ENCODE measurements around the gene APOBEC3B.

APOBEC3B gene

GRCh38 chr22:38940811-38941384 lies 41.2 kb upstream of the APOBEC3B start:
- H2BK120ac ChIP-seq (ENCODE audit: low read depth, low read length) = no peak overlapping the region
- WGBS, 2 donors (ENCODE audit: extremely low coverage in 2 of 2, insufficient read length in 2 of 2, insufficient replicate concordance in 1 of 2) = no CpG with 5 or more reads among the region's 6 CpGs

GRCh38 chr22:38941488-38941987 lies 40.6 kb upstream of the APOBEC3B start:
- Histone ChIP-seq H3K18ac (ENCODE audit: low read length) (no peak overlapping the region), H3K36me3 (replicated peaks in 1 of 2; ENCODE audit: control insufficient read depth in 2 of 2, insufficient read depth in 2 of 2, low read length in 2 of 2) (no peaks in the 10 kb centered on the region), H2AK5ac (ENCODE audit: low read depth, low read length) (no peak overlapping the region), H2BK120ac (ENCODE audit: low read depth, low read length) (no peak overlapping the region), H3K4me1 (ENCODE audit: control insufficient read depth in 2 of 2, insufficient read depth in 1 of 2, low read depth in 1 of 2, low read length in 2 of 2) (peaks cover 0 to 6% of the 10 kb centered on the region in 2 donors), H3K4ac (ENCODE audit: low read length) (no peak overlapping the region), H2BK12ac (ENCODE audit: low read length) (no peak overlapping the region), H3K4me2 (ENCODE audit: insufficient read depth, low read length, poor library complexity, severe bottlenecking) (no peak overlapping the region), H3K9me3 (replicated peaks in 1 of 2; ENCODE audit: control insufficient read depth in 2 of 2, insufficient read depth in 1 of 2, low read depth in 1 of 2, low read length in 2 of 2) (peaks cover 0 to 3% of the 10 kb centered on the region in 2 donors), H3K79me1 (ENCODE audit: low read depth, low read length) (peaks cover 2% of the 10 kb centered on the region), H3K27me3 (ENCODE audit: control insufficient read depth in 3 of 3, insufficient read depth in 3 of 3, low read depth in 1 of 3, low read length in 3 of 3) (peaks cover 0 to 29% (median 0%) of the 10 kb centered on the region in 3 experiments), H3K14ac (ENCODE audit: low read length) (no peak overlapping the region), H4K91ac (ENCODE audit: low read depth, low read length, poor library complexity) (no peak overlapping the region), H2BK5ac (ENCODE audit: low read length) (no peak overlapping the region), H3K4me3 (ENCODE audit: low read length in 2 of 2) (no peak overlapping the region), H4K8ac (ENCODE audit: low read depth, low read length) (no peak overlapping the region), H2AFZ (ENCODE audit: low read length) (no peak overlapping the region), H3K9ac (ENCODE audit: low read depth, low read length, poor library complexity) (no peak overlapping the region), H3K27ac (replicated peaks; ENCODE audit: low read length) (no peak overlapping the region), H2BK15ac (ENCODE audit: low read length) (no peak overlapping the region), H3K23ac (ENCODE audit: low read depth, low read length, poor library complexity) (no peak overlapping the region)
- WGBS, 2 donors (ENCODE audit: extremely low coverage in 2 of 2, insufficient read length in 2 of 2, insufficient replicate concordance in 1 of 2) = no CpG with 5 or more reads among the region's 13 CpGs
- no peak for DNase-seq (ENCODE audit: low spot score)

More at GRCh38 chr22:38940811-38941384, 41.2 kb upstream of the APOBEC3B start:
- Histone ChIP-seq H3K9me3 (replicated peaks in 1 of 2; ENCODE audit: control insufficient read depth in 2 of 2, insufficient read depth in 1 of 2, low read depth in 1 of 2, low read length in 2 of 2) (peaks cover 0 to 3% of the 10 kb centered on the region in 2 donors), H4K91ac (ENCODE audit: low read depth, low read length, poor library complexity) (no peak overlapping the region), H3K79me1 (ENCODE audit: low read depth, low read length) (peaks cover 2% of the 10 kb centered on the region), H3K9ac (ENCODE audit: low read depth, low read length, poor library complexity) (no peak overlapping the region), H3K4me2 (ENCODE audit: insufficient read depth, low read length, poor library complexity, severe bottlenecking) (no peak overlapping the region), H2BK5ac (ENCODE audit: low read length) (no peak overlapping the region), H4K8ac (ENCODE audit: low read depth, low read length) (no peak overlapping the region), H2AFZ (ENCODE audit: low read length) (no peak overlapping the region), H3K27ac (replicated peaks; ENCODE audit: low read length) (no peak overlapping the region), H3K27me3 (ENCODE audit: control insufficient read depth in 3 of 3, insufficient read depth in 3 of 3, low read depth in 1 of 3, low read length in 3 of 3) (peaks cover 0 to 30% (median 0%) of the 10 kb centered on the region in 3 experiments), H3K4me3 (ENCODE audit: low read length in 2 of 2) (no peak overlapping the region), H3K23ac (ENCODE audit: low read depth, low read length, poor library complexity) (no peak overlapping the region), H3K4me1 (ENCODE audit: control insufficient read depth in 2 of 2, insufficient read depth in 1 of 2, low read depth in 1 of 2, low read length in 2 of 2) (peaks cover 0 to 5% of the 10 kb centered on the region in 2 donors), H3K4ac (ENCODE audit: low read length) (no peak overlapping the region), H2BK12ac (ENCODE audit: low read length) (no peak overlapping the region), H3K14ac (ENCODE audit: low read length) (no peak overlapping the region), H3K18ac (ENCODE audit: low read length) (no peak overlapping the region), H2AK5ac (ENCODE audit: low read depth, low read length) (no peak overlapping the region), H3K36me3 (replicated peaks in 1 of 2; ENCODE audit: control insufficient read depth in 2 of 2, insufficient read depth in 2 of 2, low read length in 2 of 2) (no peaks in the 10 kb centered on the region), H2BK15ac (ENCODE audit: low read length) (no peak overlapping the region)
- no peak for DNase-seq (ENCODE audit: low spot score)

GRCh38 chr22:38942702-38943101 lies 39.4 kb upstream of the APOBEC3B start:
- Histone ChIP-seq H4K91ac (ENCODE audit: low read depth, low read length, poor library complexity) (no peak overlapping the region), H2BK5ac (ENCODE audit: low read length) (no peak overlapping the region), H3K4me1 (ENCODE audit: control insufficient read depth in 2 of 2, insufficient read depth in 1 of 2, low read depth in 1 of 2, low read length in 2 of 2) (peaks cover 0 to 12% of the 10 kb centered on the region in 2 donors), H3K23ac (ENCODE audit: low read depth, low read length, poor library complexity) (no peak overlapping the region), H3K27me3 (ENCODE audit: control insufficient read depth in 3 of 3, insufficient read depth in 3 of 3, low read depth in 1 of 3, low read length in 3 of 3) (peaks cover 0 to 36% (median 0%) of the 10 kb centered on the region in 3 experiments), H3K4me3 (ENCODE audit: low read length in 2 of 2) (no peak overlapping the region), H4K8ac (ENCODE audit: low read depth, low read length) (no peak overlapping the region), H2BK15ac (ENCODE audit: low read length) (no peak overlapping the region), H3K9me3 (replicated peaks in 1 of 2; ENCODE audit: control insufficient read depth in 2 of 2, insufficient read depth in 1 of 2, low read depth in 1 of 2, low read length in 2 of 2) (peaks cover 0 to under 1% of the 10 kb centered on the region in 2 donors), H3K14ac (ENCODE audit: low read length) (no peak overlapping the region), H3K18ac (ENCODE audit: low read length) (no peak overlapping the region), H2AFZ (ENCODE audit: low read length) (no peak overlapping the region), H3K79me1 (ENCODE audit: low read depth, low read length) (no peaks in the 10 kb centered on the region), H2AK5ac (ENCODE audit: low read depth, low read length) (no peak overlapping the region), H2BK12ac (ENCODE audit: low read length) (no peak overlapping the region), H2BK120ac (ENCODE audit: low read depth, low read length) (no peak overlapping the region), H3K4me2 (ENCODE audit: insufficient read depth, low read length, poor library complexity, severe bottlenecking) (no peak overlapping the region), H3K36me3 (replicated peaks in 1 of 2; ENCODE audit: control insufficient read depth in 2 of 2, insufficient read depth in 2 of 2, low read length in 2 of 2) (no peaks in the 10 kb centered on the region), H3K9ac (ENCODE audit: low read depth, low read length, poor library complexity) (no peak overlapping the region), H3K4ac (ENCODE audit: low read length) (no peak overlapping the region), H3K27ac (replicated peaks; ENCODE audit: low read length) (no peak overlapping the region)
- no CpG with 5 or more reads among the region's 5 CpGs for WGBS, 2 donors (ENCODE audit: extremely low coverage in 2 of 2, insufficient read length in 2 of 2, insufficient replicate concordance in 1 of 2)
- DNase-seq (ENCODE audit: low spot score) = no peak

- Histone ChIP-seq H3K9ac (ENCODE audit: low read depth, low read length, poor library complexity) (no peak overlapping the region), H2AFZ (ENCODE audit: low read length) (no peak overlapping the region), H3K27me3 (ENCODE audit: control insufficient read depth in 3 of 3, insufficient read depth in 3 of 3, low read depth in 1 of 3, low read length in 3 of 3) (peaks cover 0 to 39% (median 0%) of the 10 kb centered on the region in 3 experiments), H3K23ac (ENCODE audit: low read depth, low read length, poor library complexity) (no peak overlapping the region), H3K4me1 (ENCODE audit: control insufficient read depth in 2 of 2, insufficient read depth in 1 of 2, low read depth in 1 of 2, low read length in 2 of 2) (peaks cover 0 to 12% of the 10 kb centered on the region in 2 donors), H2AK5ac (ENCODE audit: low read depth, low read length) (no peak overlapping the region), H2BK12ac (ENCODE audit: low read length) (no peak overlapping the region), H3K18ac (ENCODE audit: low read length) (no peak overlapping the region), H2BK15ac (ENCODE audit: low read length) (no peak overlapping the region), H2BK5ac (ENCODE audit: low read length) (no peak overlapping the region), H3K9me3 (replicated peaks in 1 of 2; ENCODE audit: control insufficient read depth in 2 of 2, insufficient read depth in 1 of 2, low read depth in 1 of 2, low read length in 2 of 2) (no peaks in the 10 kb centered on the region), H3K27ac (replicated peaks; ENCODE audit: low read length) (no peak overlapping the region), H3K4me3 (ENCODE audit: low read length in 2 of 2) (no peak overlapping the region), H2BK120ac (ENCODE audit: low read depth, low read length) (no peak overlapping the region), H4K91ac (ENCODE audit: low read depth, low read length, poor library complexity) (no peak overlapping the region), H3K4me2 (ENCODE audit: insufficient read depth, low read length, poor library complexity, severe bottlenecking) (no peak overlapping the region), H3K14ac (ENCODE audit: low read length) (no peak overlapping the region), H4K8ac (ENCODE audit: low read depth, low read length) (no peak overlapping the region), H3K79me1 (ENCODE audit: low read depth, low read length) (no peaks in the 10 kb centered on the region), H3K4ac (ENCODE audit: low read length) (no peak overlapping the region), H3K36me3 (replicated peaks in 1 of 2; ENCODE audit: control insufficient read depth in 2 of 2, insufficient read depth in 2 of 2, low read length in 2 of 2) (no peaks in the 10 kb centered on the region)
- no CpG with 5 or more reads among the region's 9 CpGs for WGBS, 2 donors (ENCODE audit: extremely low coverage in 2 of 2, insufficient read length in 2 of 2, insufficient replicate concordance in 1 of 2)
- no peak for DNase-seq (ENCODE audit: low spot score)
Observed at GRCh38 chr22:38943201-38943600, 38.9 kb upstream of the APOBEC3B start.

All from neuronal stem cell (in vitro differentiated cells).